HG02970 (cell line): ENCODE measurements around the gene LGR6.

Experiments
- ATAC-seq: cut with Tn5 transposase; IDR thresholded peaks from one replicate; pipeline ENCODE4 v1.9.1; 2021; ENCODE audit warnings: mild to moderate bottlenecking, moderate library complexity, moderate number of reproducible peaks; ENCODE audit not compliant: unreplicated experiment, low FRiP score

LGR6 gene

DNA sequence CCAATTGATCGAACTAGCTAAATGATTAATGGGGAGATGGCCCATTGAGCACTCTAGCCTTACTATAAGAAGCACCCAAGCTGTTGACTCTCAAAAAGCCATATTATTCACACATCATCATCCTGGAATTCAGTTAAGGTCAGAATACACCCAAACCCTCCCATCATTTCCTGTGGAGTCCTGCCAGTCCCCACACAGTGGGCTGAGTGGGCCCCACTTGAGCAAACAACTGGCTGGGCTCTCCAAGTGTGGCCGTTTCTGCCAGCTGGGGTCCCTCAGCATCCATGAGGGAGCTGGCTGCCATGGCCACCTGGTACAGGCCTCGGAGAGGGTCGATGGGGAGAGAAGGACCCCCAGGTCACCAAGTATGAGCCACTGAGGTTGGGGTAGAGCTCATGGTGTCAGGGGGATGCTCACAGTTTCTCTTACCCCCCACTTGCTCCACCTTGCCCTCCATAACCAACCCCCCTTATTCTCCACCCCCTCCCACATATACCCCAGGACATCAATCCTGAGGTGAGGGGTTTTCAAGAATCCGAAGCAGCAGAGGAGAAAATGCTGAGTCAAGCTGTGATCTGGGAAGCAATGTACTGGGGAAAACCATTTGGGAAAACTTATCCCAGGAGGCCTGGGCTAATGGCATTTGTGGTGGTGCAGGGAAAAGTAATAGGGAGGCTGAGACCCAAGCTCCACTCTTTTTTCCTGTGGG is 87.9 kb downstream of the LGR6 start:
- ATAC-seq = no peak

DNA sequence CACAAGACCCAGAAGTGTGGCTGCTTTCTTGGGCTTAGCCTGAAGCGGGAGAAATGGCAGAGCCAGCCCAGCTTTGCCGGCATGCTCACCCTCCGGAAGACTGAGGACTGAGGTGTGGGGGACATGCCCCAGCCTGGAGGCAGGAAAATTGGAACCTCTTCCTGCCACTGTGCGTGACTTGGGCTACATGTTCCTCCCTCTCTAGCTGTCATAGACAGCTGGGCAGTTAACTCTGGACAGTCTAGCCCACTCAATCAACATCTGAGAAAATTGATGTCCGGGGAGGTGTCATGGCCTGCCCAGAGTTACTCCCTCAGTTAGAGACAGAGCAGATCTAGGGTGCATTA is 88.4 kb downstream of the LGR6 start:
- no peak for ATAC-seq

DNA sequence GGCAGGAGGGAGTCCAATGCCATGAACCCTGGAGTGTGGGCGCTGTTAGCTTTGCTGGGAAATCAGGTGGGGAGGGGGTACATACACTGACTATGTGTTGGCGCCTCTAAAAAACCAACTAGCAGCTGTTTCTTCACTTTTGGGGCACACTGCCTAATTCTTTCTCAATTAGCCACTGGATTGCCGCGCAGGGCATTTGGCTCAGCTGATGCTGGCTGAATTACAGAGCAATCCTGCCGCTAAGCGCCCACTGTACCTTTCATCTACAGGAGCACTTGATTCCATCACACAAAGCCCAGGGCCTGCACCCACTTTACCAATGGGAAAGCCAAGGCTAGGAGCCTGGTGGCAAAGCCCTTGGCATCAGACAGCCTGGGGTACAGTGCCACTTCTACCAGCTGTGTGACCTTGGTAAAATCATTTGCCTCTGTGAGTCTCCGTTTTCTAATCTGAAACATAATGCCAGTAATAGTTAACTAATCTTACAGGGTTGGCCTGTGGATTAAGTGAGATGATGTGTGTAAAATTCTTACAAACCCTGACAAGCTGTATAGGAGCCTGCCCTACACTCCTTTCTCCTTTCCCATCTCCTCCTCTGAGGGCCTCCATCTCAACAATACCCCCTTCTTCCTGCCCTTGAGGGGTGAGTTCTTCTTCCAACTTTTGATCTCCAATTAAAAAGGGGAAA is 89.1 kb downstream of the LGR6 start:
- no peak for ATAC-seq

DNA sequence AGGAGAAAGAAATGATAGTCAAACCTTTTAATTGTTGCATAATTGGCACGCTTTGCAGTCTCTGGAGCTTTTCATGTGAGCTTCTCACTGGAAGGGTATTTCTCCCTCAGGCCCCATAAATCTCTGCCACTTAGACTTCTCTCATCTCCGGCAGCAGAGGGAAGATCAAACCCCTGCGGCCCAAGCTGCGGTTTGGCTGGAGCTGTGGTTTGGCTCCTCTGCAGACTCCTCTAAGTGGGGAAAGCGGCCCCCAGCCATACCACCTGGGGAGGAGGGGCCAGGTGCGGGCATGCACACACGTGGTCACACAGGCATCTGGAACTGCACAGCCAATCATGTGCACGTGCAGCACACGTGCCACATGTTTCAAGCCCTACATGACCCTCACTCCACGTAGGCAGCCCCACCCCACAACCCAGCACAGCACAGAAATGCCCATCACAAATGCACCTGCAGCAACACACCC is 89.8 kb downstream of the LGR6 start:
- ATAC-seq = no peak

DNA sequence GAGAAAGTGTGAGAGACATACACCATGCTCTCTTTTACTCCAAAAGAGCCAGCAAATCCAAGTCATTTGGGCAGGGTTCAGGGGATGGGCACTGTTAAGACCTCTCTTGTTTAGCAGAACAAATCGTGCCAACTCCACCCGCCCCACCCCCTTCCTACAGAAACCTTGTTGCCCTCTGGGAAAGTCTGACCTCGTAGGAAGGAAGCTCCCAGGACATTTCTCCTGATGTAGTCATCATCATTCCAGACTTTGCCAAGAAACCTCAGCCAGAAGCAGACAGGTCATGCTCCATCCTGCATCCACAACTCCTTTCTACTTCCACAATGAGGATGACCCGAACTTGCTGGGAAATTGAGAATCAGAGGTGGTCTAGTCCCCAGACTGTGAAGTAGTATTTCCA is 90.4 kb downstream of the LGR6 start:
- ATAC-seq = no peak

DNA sequence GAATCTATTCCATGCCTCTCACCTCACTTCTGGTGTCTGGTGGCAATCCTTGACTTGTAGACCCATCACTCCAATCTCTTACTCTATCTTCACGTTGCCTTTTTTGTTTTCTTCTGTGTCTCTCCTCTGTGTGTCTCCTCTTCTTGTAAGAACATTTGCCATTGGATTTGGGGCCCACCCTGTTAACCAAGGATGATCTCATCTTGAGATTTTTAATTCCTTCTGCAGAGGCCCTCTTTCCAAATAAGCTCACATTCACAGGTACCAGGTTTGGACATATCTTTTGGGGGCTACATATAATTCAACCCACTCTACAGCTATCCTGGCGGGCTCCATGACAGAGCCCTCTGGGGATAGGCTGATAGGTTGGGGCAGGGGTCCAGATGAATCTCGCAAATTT is 92.3 kb downstream of the LGR6 start:
- no peak for ATAC-seq

DNA sequence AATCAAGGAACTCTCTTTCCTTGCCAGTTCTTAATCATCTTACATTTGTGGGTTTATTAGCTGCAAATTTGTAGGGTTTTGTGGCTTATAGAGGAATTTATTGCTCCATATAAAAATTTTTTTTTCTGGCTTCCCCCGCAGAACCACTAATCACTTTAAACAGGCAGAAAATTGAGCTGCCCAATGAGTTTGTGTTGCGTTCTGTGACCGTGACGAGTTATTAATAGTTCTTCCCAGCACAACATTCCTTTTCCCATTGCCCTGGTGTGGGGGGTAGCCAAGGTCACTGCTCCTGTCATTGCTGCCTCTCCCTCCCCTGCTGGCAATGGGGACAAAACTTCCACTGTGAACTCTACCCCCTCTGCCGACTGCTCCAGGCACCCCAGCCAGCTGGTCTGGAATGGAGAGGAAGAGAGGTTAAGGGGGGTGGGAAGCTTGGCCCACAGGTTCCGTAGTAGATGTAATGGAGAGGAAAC is 93.1 kb downstream of the LGR6 start:
- no peak for ATAC-seq

DNA sequence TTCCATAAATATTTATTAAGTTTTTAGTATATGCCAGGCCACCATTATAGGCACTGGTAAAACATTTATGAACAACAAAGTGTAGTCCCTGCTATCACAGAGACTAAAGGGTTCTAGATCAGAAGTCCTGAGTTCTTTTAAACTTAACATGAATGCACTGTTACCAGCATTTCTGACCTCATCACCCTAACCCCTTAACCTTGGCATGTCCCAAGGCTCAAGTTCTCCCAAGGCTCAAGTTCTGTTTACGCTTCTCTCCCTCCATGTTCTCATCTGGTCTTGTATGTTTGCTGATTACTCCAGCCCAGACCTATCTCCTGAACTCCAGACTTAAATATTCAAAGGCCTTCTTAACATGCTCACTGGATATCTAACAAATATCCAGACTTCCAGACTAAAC is 93.6 kb downstream of the LGR6 start:
- ATAC-seq = no peak

DNA sequence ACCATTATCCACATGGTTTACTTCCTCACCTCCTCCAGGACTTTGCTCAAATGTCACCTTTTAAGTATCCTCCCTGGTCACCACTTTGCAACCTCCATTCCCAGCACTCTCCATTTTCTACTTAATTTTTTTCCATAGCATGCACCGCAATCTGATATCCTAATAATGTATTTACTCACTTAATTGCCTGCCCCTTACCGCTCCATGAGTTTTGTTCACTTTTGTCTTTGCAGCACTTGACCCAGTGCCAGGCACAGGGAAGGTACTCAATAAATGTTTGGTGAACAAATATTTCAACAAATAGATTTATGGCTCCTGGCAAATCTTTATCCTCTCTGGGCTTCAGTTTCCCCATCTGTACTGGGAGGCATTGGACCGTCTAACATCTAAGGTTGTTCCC is 94.6 kb downstream of the LGR6 start:
- ATAC-seq = no peak

DNA sequence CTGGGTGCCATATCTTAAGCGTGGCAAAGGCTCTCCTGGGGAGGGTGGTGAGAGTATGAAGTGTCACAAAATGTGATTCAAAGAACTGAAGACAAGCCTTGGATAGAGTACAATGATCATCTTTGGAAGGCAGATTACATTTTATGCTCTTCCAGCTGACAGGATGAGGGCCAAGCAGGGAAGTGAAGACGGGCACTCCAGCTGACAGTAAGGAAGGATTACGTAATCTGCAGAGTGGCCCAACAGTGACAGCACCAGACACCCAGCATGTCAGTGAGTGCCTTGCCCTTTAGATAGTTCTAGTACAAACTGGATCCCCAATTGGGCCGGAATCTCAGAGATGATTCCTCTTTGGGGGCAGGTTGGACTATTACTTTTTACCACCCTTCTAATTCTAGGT is 95.4 kb downstream of the LGR6 start:
- ATAC-seq = no peak

DNA sequence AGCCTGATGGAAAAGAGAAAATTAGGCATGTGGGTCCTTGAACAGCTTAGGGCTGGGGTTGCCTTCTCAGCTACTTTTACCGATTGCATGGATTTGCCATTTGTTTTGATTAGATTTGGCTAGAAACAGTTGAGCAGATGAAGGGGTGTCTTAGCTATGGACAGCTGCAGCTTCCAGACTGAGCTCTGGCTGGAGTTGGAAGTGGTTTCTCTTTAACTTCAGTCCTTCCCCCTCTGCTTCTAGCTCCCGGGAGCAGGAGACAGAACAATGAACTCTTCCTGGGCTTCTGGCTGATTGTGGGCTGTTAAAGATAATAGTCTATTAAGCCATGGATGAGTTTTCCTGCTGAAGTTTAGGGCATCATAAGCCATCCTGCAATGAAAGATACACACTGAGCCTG is 97.4 kb downstream of the LGR6 start:
- no peak for ATAC-seq

DNA sequence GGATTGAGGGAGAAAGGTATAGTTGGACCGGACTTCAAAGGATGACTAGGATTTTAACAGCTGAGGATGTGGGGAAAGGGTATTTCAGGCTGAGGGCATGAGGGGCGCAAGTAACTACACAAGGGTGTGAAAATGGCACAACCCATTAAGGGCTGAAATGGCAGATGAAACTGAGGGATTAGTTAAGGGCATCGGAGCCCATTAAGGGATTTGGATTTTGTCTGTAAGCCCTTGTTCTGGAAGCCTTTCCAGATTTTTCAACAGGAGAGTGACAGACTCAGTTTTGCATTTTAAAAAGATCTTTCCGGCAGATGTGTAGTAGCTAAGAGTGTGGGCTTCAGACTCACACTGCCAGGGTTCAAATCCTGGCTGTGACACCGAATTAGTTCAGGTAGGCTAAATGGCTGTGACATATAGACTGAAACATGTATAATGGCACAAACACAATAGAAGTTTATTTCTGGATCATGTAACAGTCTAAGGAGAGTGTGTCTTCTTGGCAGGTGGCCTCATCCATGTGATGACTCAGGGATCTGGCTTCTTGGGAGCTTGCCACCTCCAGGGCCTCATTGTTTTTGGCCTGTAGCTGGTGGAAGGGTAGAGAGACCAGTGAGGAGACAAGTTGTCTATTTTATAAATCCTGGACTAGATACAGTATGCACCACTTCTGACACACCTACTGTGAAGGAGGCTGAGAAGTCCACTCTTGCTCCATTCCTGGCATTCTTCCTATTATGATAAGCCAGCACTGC is 98.5 kb downstream of the LGR6 start:
- ATAC-seq = no peak

DNA sequence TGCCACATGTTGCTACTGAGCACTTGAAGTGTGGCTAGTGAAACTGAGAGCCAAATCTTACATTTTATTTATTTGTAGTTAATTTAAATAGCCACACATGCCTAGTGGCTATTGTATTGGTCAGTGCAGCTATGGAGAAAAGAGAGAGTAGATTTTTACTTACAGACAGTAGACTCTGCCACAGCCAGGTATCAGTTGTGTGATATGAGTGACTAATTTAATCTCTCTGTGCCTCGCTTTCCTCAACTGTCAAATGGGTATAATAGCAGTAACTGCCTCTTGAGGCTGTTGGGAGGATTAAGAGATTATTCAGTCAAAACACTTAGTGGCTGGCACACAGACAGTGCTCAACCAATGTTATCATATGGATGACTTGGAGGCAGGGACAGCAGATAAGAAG is 99.2 kb downstream of the LGR6 start:
- no peak for ATAC-seq

DNA sequence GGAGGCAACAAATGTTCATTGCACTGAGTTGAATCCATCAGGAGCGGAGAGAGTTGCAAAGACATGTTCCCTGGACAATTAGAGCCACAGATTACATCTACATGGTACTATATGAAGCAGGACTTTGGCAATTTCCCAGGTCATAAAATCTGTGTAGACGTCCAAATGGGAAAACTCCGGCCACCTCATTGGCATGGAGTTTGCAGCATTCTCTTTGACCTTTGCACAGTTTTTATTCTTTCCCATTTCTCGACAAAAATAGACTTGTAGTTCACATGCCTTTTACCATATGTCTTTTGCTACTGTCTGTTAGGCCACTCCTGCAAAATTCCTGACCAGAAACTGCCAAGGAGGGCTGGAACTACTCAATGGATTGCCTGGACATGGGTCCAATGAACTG is 100.0 kb downstream of the LGR6 start:
- no peak for ATAC-seq

DNA sequence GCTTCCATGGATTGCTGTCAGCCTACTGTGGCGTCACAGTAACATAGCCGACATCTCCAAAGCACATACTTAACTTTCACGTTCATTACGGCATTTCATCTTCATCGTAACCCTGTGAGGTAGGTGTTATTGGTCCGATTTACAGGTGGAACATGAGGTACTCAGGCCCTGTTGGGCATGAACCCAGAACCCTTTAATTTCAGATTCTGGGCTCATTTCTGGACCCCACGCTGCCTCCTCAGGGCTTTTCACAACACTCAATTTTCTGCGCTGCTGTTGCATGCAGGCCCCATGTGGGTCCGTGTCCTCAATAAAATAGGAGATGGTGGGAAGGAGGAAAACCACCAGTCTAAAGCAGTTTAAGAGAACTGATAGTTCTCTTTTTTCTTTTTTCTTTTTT is 108.6 kb downstream of the LGR6 start:
- ATAC-seq = no peak

DNA sequence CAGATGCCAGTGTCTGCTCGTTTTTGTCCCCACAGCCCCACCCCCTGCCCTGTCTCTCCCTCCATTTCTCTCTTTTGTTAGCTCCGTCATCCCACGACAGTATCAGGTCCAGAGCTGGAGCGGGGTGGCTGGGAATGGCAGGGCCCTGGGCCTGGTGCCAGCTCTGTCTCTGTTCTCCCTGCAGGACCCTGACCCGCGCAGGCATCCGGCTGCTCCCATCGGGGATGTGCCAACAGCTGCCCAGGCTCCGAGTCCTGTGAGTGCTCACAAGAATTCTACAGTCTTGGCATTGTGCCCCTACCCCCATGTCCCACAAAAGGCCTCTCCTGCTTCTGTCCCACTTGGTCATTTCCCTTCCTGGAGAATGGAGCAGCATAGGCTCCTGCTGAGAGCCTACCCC is 110.8 kb downstream of the LGR6 start:
- no peak for ATAC-seq

DNA sequence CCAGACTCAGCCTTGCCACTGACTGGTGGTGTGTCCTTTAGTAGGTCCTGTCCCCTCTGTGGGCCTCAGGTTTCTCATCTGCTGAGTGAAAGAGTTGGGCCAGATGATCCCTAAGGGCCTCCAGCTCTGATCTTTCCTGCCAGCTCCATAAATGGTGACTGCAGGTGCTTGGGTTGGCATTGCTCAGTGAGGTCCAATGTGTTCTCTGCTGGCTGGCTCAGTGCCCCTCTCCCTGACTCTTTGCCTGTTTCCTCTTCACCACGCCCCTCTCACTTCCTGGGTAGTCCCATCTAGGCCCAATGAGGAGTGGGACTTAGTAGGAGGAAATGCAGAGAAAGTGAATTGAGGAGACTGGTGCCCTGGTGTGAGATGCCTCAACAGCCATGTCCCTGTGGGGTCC is 111.6 kb downstream of the LGR6 start:
- ATAC-seq = no peak

DNA sequence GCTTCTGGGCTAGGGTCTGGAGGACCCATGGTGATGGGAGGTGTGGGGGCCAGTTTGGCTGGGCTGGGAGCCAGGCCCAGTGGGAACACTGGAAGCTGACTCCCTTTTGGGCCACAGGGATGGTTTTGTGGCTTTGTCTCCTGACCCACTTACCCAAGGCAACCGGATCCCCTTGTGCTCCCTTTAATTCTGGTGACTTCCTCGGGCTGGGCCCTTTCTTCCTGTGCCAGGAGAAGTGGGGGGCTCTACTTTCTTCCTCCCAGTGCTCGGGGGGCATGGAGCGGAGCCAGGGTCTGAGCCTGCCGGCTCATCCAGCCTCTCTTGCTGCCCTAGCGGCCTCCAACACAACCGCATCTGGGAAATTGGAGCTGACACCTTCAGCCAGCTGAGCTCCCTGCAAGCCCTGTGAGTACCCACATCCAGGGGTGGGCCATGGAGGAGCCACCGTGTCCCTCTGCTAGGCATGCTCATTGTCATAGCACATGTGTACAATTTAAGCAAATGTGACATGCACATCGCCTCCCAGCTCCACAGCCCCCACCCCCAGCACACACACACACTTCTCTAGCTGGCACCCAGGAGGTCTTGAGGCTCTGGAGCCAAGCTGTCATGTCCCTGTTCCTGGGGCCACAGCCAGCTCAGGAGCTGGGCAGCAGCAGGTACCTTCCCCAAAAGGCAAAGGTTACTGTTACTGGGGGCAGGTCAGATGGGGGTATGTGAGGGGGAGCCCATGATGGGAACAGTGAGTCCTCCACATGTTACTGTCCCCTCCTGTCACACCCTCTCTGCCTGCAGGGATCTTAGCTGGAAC is 113.1 kb downstream of the LGR6 start:
- no peak for ATAC-seq

DNA sequence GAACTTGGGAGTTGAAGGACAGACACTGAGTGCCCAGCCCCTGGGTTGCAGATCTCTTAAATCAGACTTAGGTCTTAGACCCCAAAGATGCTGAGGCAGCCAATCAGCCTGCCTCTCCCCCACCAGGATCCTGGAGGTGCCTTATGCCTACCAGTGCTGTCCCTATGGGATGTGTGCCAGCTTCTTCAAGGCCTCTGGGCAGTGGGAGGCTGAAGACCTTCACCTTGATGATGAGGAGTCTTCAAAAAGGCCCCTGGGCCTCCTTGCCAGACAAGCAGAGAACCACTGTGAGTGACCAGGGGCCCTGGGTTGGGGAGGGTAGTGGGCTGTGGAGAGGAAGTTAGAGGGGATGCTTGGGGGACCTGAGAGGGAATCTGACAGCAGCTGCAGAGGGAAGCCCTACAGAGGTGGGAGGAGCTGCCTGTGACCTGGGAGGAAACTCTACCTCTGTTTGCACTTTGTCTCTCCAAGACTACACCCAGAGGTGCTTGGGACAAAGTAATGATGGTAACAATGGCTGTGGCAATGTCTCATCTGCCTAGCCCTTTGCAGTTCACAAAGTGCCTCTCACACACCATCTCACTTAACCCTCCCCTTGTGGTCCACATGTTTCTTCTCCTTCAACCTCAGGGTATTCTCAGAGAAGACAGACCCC is 116.6 kb downstream of the LGR6 start:
- ATAC-seq = no peak

DNA sequence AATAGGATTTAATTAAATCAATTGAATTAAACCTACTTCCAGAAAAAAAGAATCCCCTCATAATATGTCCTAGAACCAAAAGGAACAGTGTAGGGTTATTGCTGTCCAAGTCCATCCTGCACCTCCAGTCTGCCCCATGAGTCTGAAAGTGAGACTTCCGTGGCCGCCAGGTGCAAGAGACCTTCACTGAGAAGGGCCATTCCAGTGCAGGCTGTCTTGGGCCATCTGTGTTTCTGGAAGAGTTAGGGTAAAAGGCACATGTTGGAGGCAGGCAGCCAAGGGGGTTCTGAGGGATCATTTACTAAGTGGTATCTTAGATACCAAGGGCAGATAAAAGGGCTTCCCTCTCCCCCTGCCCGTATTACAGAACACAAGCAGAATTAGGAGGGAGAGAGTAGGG is 117.1 kb downstream of the LGR6 start:
- no peak for ATAC-seq
